ENCODE data around the gene PARD3B. TPM values are rescaled to one million over a fixed set of nuclear protein-coding genes. Genes with fewer than 3 reads are reported as not detected.

Gene PARD3B
- total and polyA plus RNA-seq, 2 of the 4 experiments (the other 2 are of a cell fraction), result 3.3 to 15.6 TPM

GRCh38 chr2:205540036-205540435 lies 994.8 kb downstream of the PARD3B start:
- H3K14ac ChIP-seq (replicated peaks; ENCODE audit: low read depth, low read length), result no peak overlapping the region
- POLR2A ChIA-PET (ENCODE audit: unreplicated experiment), result no interaction called here
- no peak overlapping the region for H2AK5ac ChIP-seq (ENCODE audit: low read depth, low read length)
- BruUV-seq (replicated peaks), result no TSS peak
- DNase-seq, result no peak
- intact Hi-C loops (cut with micrococcal nuclease), result no loop called here
- H3K9ac ChIP-seq (ENCODE audit: low read depth, low read length), result no peak overlapping the region
- dilution Hi-C loops (cut with HindIII; ENCODE audit: low sequenced_read_pairs, unreplicated experiment), result no loop called here
- no peak overlapping the region for H2BK20ac ChIP-seq (ENCODE audit: low read depth, low read length)
- no peak overlapping the region for H4K5ac ChIP-seq (ENCODE audit: low read depth, low read length)
- H3K4ac ChIP-seq (ENCODE audit: low read depth, low read length), result no peak overlapping the region
- H3K27ac ChIP-seq (ENCODE audit: insufficient read depth, low read length), result no peak overlapping the region
- H4K91ac ChIP-seq (ENCODE audit: insufficient read depth, low read depth, low read length), result no peak overlapping the region
- ATAC-seq (ENCODE audit: low read depth), result no peak
- no peaks in the 10 kb centered on the region for H4K20me1 ChIP-seq (ENCODE audit: insufficient read depth, low read length)
- H2BK15ac ChIP-seq (ENCODE audit: low read depth, low read length), result no peak overlapping the region
- H3K18ac ChIP-seq (ENCODE audit: low read depth, low read length), result no peak overlapping the region
- no peak overlapping the region for H3K23ac ChIP-seq (ENCODE audit: low read depth, low read length)
- H3K4me3 ChIP-seq (ENCODE audit: insufficient read depth, low read depth, low read length), result no peak overlapping the region
- TF ChIP-seq ELK1 (IDR thresholded peaks at IDR 0.05; ENCODE audit: borderline replicate concordance, low read depth, low read length) (no peak), RAD21 (IDR thresholded peaks at IDR 0.05; ENCODE audit: low read length) (no peak), BHLHE40 (IDR thresholded peaks at IDR 0.05; ENCODE audit: low read depth, low read length) (no peak), RCOR1 (IDR thresholded peaks at IDR 0.05; ENCODE audit: insufficient replicate concordance, low read length) (no peak), MAZ (IDR thresholded peaks at IDR 0.05; ENCODE audit: borderline replicate concordance, low read depth, low read length) (no peak), CEBPB (IDR thresholded peaks at IDR 0.05; ENCODE audit: low read depth, low read length) (no peak), RFX5 (IDR thresholded peaks at IDR 0.05; ENCODE audit: low read depth, low read length) (no peak), USF2 (IDR thresholded peaks at IDR 0.05; ENCODE audit: low read depth, low read length) (no peak), MAFK (IDR thresholded peaks at IDR 0.05; ENCODE audit: low read depth, low read length) (no peak), MXI1 (IDR thresholded peaks at IDR 0.05; ENCODE audit: borderline replicate concordance, low read depth, low read length) (no peak)
- H3K4me1 ChIP-seq (ENCODE audit: control insufficient read depth, insufficient read depth, low read length), result no peaks in the 10 kb centered on the region
- no peaks in the 10 kb centered on the region for H3K36me3 ChIP-seq (ENCODE audit: control insufficient read depth, insufficient read depth, low read length)
- no peak overlapping the region for H4K8ac ChIP-seq (ENCODE audit: low read depth in 2 of 2, low read length in 2 of 2)
- H2AFZ ChIP-seq (replicated peaks; ENCODE audit: low read length, poor library complexity), result no peak overlapping the region
- in situ Hi-C loops (cut with MboI; ENCODE audit: low sequenced_read_pairs), result loop anchor here (25.0 kb wide), 1 partner anchor 97 kb away; no protein-coding TSS in a partner anchor
- H2BK5ac ChIP-seq (ENCODE audit: low read depth, low read length, poor library complexity, severe bottlenecking), result no peak overlapping the region
- no peak overlapping the region for H2AK9ac ChIP-seq (replicated peaks; ENCODE audit: low read depth, low read length, poor library complexity)
- WGBS, 2 experiments (ENCODE audit: extremely low coverage in 2 of 2, insufficient read length in 1 of 2), result 100% methylated on average over 2 of the region's 5 CpGs; no CpG with 5 or more reads in 1 of the 2 experiments
- no peak overlapping the region for H2BK120ac ChIP-seq (ENCODE audit: low read depth, low read length)
- H3K4me2 ChIP-seq (ENCODE audit: low read depth, low read length), result no peak overlapping the region
- peaks cover 6% of the 10 kb centered on the region for H3K9me1 ChIP-seq (ENCODE audit: insufficient read depth, low read length)
- H3K56ac ChIP-seq (ENCODE audit: extremely low read depth, insufficient read depth, low read length), result no peak overlapping the region
- H3K79me1 ChIP-seq (ENCODE audit: low read depth in 1 of 2, low read length in 2 of 2), result no peaks in the 10 kb centered on the region; a peak in 1 of 4 replicates
- CTCF ChIA-PET, result interaction anchor here (0.6 kb wide), 1 partner anchor 135 kb away, joined by 3 read pairs; no protein-coding TSS in a partner anchor
- H3K27me3 ChIP-seq (ENCODE audit: control insufficient read depth, insufficient read depth, low read length), result no peaks in the 10 kb centered on the region
- no peaks in the 10 kb centered on the region for H3K9me3 ChIP-seq (ENCODE audit: control insufficient read depth, insufficient read depth, low read length)
